Neural progenitor cell (in vitro differentiated cells): ENCODE data around the gene NKD2.

Experiments
- CTCF ChIP-seq: fragments of 200-600 bp; sonication (generic); IDR thresholded peaks from 2 replicates; pipeline ENCODE4 v1.5.1; 2017; ENCODE audit warnings: antibody characterized with exemption, mild to moderate bottlenecking
- EZH2 ChIP-seq: fragments of 200-600 bp; sonication (generic); IDR thresholded peaks from 2 replicates; pipeline ENCODE4 v1.6.1; 2017; ENCODE audit warnings: antibody characterized with exemption, mild to moderate bottlenecking, moderate library complexity
- EZH2phosphoT487 ChIP-seq: fragments of 200-600 bp; sonication (generic); IDR thresholded peaks from 2 replicates; pipeline ENCODE4 v1.6.1; 2017; ENCODE audit warnings: antibody characterized with exemption

DNA sequence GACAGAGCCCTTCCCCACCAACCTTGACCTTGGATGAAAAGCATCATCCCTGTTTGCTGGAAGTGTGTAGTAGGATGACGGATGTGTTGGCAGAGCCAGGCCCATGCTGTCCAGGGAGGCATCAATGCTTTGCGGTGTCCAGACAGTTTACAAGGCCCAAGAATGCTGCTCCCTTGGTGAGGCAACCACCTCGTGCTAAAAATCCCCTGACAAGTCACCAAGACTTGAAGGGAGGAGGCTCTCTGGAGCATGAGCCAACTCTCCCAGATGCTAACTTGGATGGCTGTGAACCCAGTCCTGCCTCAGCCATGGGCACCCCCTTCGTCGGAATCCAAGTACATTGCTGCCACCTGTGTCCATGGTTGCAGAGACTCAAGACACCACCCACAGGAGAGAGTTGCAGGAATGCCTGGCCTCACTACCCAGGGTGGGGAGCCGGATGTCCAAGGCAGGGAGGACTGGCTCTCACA lies 9.5 kb upstream of the NKD2 start:
- no peak for TF ChIP-seq EZH2phosphoT487
- no peak for TF ChIP-seq CTCF
- no peak for TF ChIP-seq EZH2
